HepG2 (cell line): ENCODE data around the gene SFT2D1. TPM values are rescaled to one million over a fixed set of nuclear protein-coding genes. Genes with fewer than 3 reads are reported as not detected.
"Not testable (repeated sequence)": the region's sequence is repeated elsewhere in the genome, so short reads cannot be mapped to it uniquely, and the experiment has no call there.

Experiments used
- ATAC-seq: fragments of 200-7000 bp; cut with Tn5 transposase; 3 replicates; pipeline ENCODE4 v1.9.1; 2020; ENCODE audit warnings: mild to moderate bottlenecking, moderate library complexity
- BruUV-seq: library from RNA; stranded (reverse); fragments of 400-500 nt; replicated peaks from 2 replicates; lab custom pipeline; 2021; lab: Mats Ljungman, UMichigan
- CTCF ChIA-PET: fragments of 300-600 bp; formaldehyde crosslinking; extraction: SDS; loops from one replicate; lab custom pipeline; 2021; ENCODE audit warnings: low total read pairs, inconsistent platforms, low intra/inter-chr PET ratio; lab: Yijun Ruan, JAX
- POLR2A ChIA-PET: fragments of 350-600 bp; sonication (Branson Sonifier 250); formaldehyde crosslinking; loops from one replicate; lab custom pipeline; 2020; ENCODE audit warnings: antibody characterized with exemption, inconsistent platforms; lab: Yijun Ruan, JAX
- DNase-seq: peaks from one replicate; pipeline ENCODE4 v3.0.0-alpha.2; 2015; ENCODE audit warnings: low spot score
- FAIRE-seq: peaks from 3 replicates; lab custom pipeline; 2011; peaks lifted over from hg19 to GRCh38; lab: Jason Lieb, UNC
- H2AFZ ChIP-seq: one replicate; pipeline ENCODE4 v1.6.1; 2011; ENCODE audit warnings: low read length, inconsistent platforms
- H3K27ac ChIP-seq: fragments of 300-600 bp; 3 replicates; pipeline ENCODE4 v1.8.0; 2011; ENCODE audit warnings: mixed run types, mild to moderate bottlenecking, mixed read lengths, low read length, inconsistent platforms; ENCODE audit not compliant: insufficient read depth; ENCODE audit errors: extremely low read length
- H3K27me3 ChIP-seq, 2 experiments: fragments of 200-600 bp in 1 of 2; 2 replicates in 1 of 2; 3 replicates in 1 of 2; pipeline versions ENCODE4 v1.6.0 to v1.8.0; 2011; ENCODE audit warnings: low read length in 2 of 2, mild to moderate bottlenecking in 2 of 2, moderate library complexity in 2 of 2, inconsistent platforms in 1 of 2; ENCODE audit not compliant: insufficient read depth in 2 of 2, control insufficient read depth in 1 of 2
- H3K36me3 ChIP-seq, 2 experiments: fragments of 200-600 bp in 1 of 2; replicated peaks in 1 of 2; 2 replicates in 1 of 2; 3 replicates in 1 of 2; pipeline versions ENCODE4 v1.5.1 to v1.8.0; 2011; ENCODE audit warnings: low read length in 2 of 2, inconsistent platforms in 1 of 2; ENCODE audit not compliant: insufficient read depth in 2 of 2, control insufficient read depth in 1 of 2
- H3K4me1 ChIP-seq: 2 replicates; pipeline ENCODE4 v1.5.1; 2012; ENCODE audit warnings: low read length, inconsistent platforms; ENCODE audit not compliant: insufficient read depth
- H3K4me2 ChIP-seq: 2 replicates; pipeline ENCODE4 v1.6.0; 2011; ENCODE audit warnings: low read depth, low read length, inconsistent platforms
- H3K4me3 ChIP-seq, 3 experiments: fragments of 200-600 bp in 1 of 3; sonication (generic), shearing (Covaris generic) in 1 of 3; replicated peaks in 1 of 3; 2 replicates each; pipeline ENCODE4 v1.5.1; 2011 to 2016; ENCODE audit warnings: low read length in 3 of 3, inconsistent platforms in 2 of 3, low read depth in 2 of 3, mild to moderate bottlenecking in 2 of 3, control low read depth in 1 of 3, mixed read lengths in 1 of 3; ENCODE audit not compliant: insufficient read depth in 1 of 3
- H3K79me2 ChIP-seq: one replicate; pipeline ENCODE4 v1.6.1; 2011; ENCODE audit warnings: low read length, inconsistent platforms; ENCODE audit not compliant: insufficient read depth
- H3K9ac ChIP-seq: 2 replicates; pipeline ENCODE4 v1.6.0; 2011; ENCODE audit warnings: mild to moderate bottlenecking, low read depth, low read length, inconsistent platforms; ENCODE audit not compliant: insufficient read depth
- H3K9me3 ChIP-seq: 2 replicates; pipeline ENCODE4 v1.5.1; 2012; ENCODE audit warnings: mild to moderate bottlenecking, low read length
- H4K20me1 ChIP-seq: 2 replicates; pipeline ENCODE4 v1.6.0; 2011; ENCODE audit warnings: inconsistent platforms, mild to moderate bottlenecking, low read length, moderate library complexity; ENCODE audit not compliant: insufficient read depth
- ARID2 ChIP-seq: sonication (generic); formaldehyde crosslinking; IDR thresholded peaks from 2 replicates; pipeline ENCODE4 v1.8.1; 2022; ENCODE audit warnings: mild to moderate bottlenecking, missing genetic modification reagents, borderline replicate concordance
- DPF2 ChIP-seq: sonication (generic); formaldehyde crosslinking; IDR thresholded peaks from 2 replicates; pipeline ENCODE4 v1.4.0; 2020; ENCODE audit warnings: mild to moderate bottlenecking, low read depth, missing genetic modification reagents, borderline replicate concordance
- GRHL1 ChIP-seq: sonication (generic); formaldehyde crosslinking; conservative IDR thresholded peaks from 2 replicates; pipeline ENCODE4 v1.8.0; 2022; ENCODE audit warnings: missing genetic modification reagents
- KLF12 ChIP-seq: sonication (generic); formaldehyde crosslinking; IDR thresholded peaks from 2 replicates; pipeline ENCODE4 v1.4.0; 2020; ENCODE audit warnings: missing genetic modification reagents, borderline replicate concordance
- SP2 ChIP-seq: sonication (generic); formaldehyde crosslinking; IDR thresholded peaks from 2 replicates; pipeline ENCODE4 v1.5.1; 2020; ENCODE audit warnings: mild to moderate bottlenecking, missing genetic modification reagents
- THAP7 ChIP-seq: sonication (generic); formaldehyde crosslinking; IDR thresholded peaks from 2 replicates; pipeline ENCODE4 v1.8.1; 2023; ENCODE audit warnings: mild to moderate bottlenecking, missing genetic modification reagents
- TOE1 ChIP-seq: sonication (generic); formaldehyde crosslinking; IDR thresholded peaks from 2 replicates; pipeline ENCODE4 v1.4.0; 2020; ENCODE audit warnings: mild to moderate bottlenecking, missing genetic modification reagents
- ZMYM4 ChIP-seq: sonication (generic); formaldehyde crosslinking; IDR thresholded peaks from 2 replicates; pipeline ENCODE4 v1.8.1; 2023; ENCODE audit warnings: mild to moderate bottlenecking, missing genetic modification reagents
- ZNF121 ChIP-seq: sonication (generic); formaldehyde crosslinking; IDR thresholded peaks from 2 replicates; pipeline ENCODE4 v1.5.0; 2020; ENCODE audit warnings: mild to moderate bottlenecking, missing genetic modification reagents
- ZNF3 ChIP-seq: IDR thresholded peaks from 2 replicates; pipeline ENCODE4 v1.7.0; 2017; ENCODE audit warnings: inconsistent platforms
- ZNF781 ChIP-seq: sonication (generic); formaldehyde crosslinking; IDR thresholded peaks from 2 replicates; pipeline ENCODE4 v1.5.1; 2020; ENCODE audit warnings: borderline replicate concordance, mild to moderate bottlenecking, missing genetic modification reagents; ENCODE audit errors: not compliant biosample characterization
- ZNF879 ChIP-seq: sonication (generic); formaldehyde crosslinking; IDR thresholded peaks from 2 replicates; pipeline ENCODE4 v1.8.1; 2023; ENCODE audit warnings: missing genetic modification reagents
- ZSCAN31 ChIP-seq: sonication (generic); formaldehyde crosslinking; IDR thresholded peaks from 2 replicates; pipeline ENCODE4 v1.5.0; 2020; ENCODE audit warnings: low read depth, mild to moderate bottlenecking, missing genetic modification reagents
- WGBS: methylation state at CpG from one replicate; pipeline ENCODE4 v1.1.6; 2017; ENCODE audit warnings: low lambda C conversion rate; 5-methylcytosine and 5-hydroxymethylcytosine counted together
- in situ Hi-C: cut with HindIII; loops from 2 replicates; pipeline ENCODE4 v1.10.0; 2017; ENCODE audit warnings: low pct_unique_long_range_greater_than_20kb; ENCODE audit not compliant: extremely low pct_ligation_motif_present
- intact Hi-C: fragments of 100-400 bp; cut with micrococcal nuclease; formaldehyde crosslinking; loops from one replicate; pipeline ENCODE4 v1.10.0; 2022; ENCODE audit not compliant: unreplicated experiment
- polyA plus RNA-seq, 8 experiments: library from polyadenylated mRNA; depleted of rRNA in 3 of 8; stranded (reverse) in 7 of 8; unstranded in 1 of 8; fragments of >200 nt; fragmentation: Illumina TruSeq in 4 of 8; extraction: Trizol in 4 of 8; gene quantifications; 2 replicates each; pipeline versions ENCODE4 v1.2.1 to v1.2.3, GENCODE V29; 2011 to 2016; ENCODE audit warnings: low read depth in 4 of 8, missing spikeins in 1 of 8, mixed read lengths in 1 of 8; ENCODE audit not compliant: insufficient read depth in 1 of 8
- total RNA-seq, 5 experiments: library from RNA; depleted of rRNA; stranded (reverse); fragments of >200 nt; fragmentation: Illumina TruSeq; extraction: Trizol; gene quantifications; 2 replicates each; pipeline ENCODE4 v1.2.3, GENCODE V29; 2016; ENCODE audit warnings: low read depth in 1 of 5
- TF ChIP-seq, protein P1 (sequence below): sonication (generic); formaldehyde crosslinking; IDR thresholded peaks from 2 replicates; pipeline ENCODE4 v1.8.0; 2022; ENCODE audit warnings: mild to moderate bottlenecking, missing genetic modification reagents, borderline replicate concordance

The SFT2D1 gene
- total and polyA plus RNA-seq, 2 of the 13 experiments (the other 11 are each of a cell fraction or from before 2014, with no cell fraction given), result 115 to 147 TPM

DNA sequence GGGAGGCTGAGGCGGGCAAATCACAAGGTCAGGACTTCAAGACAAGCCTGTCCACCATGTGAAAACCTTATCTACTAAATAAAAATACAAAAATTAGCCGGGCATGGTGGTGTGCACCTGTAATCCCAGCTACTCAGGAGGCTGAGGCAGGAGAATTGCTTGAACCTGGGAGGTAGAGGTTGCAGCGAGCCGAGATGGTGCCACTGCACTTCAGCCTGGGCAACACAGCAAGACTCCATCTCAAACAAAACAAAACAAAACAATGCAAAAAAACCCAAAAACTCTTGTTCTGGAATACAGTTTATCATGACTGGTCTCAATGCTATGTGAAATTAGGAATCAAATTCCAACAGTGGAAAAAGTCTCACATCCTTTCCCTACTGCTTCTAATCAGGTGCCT lies 20.1 kb upstream of the SFT2D1 start:
- in situ Hi-C loops, BruUV-seq, FAIRE-seq, H2AFZ ChIP-seq, H4K20me1 ChIP-seq, CTCF ChIA-PET, H3K79me2 ChIP-seq, H3K9ac ChIP-seq, H3K4me2 ChIP-seq, intact Hi-C loops, H3K9me3 ChIP-seq, ATAC-seq, H3K27me3 ChIP-seq, H3K4me3 ChIP-seq, DNase-seq: not testable (repeated sequence)
- peaks cover 32% of the 10 kb centered on the region for H3K4me1 ChIP-seq
- TF ChIP-seq ZNF121 (CRISPR knock-in tag) (peak; percentile 84), SP2 (CRISPR knock-in tag) (0 out of 2 replicates have a peak, but pooled peaks have one; percentile 17)
- WGBS, result 96% methylated on average over 4 of the region's 4 CpGs
- H3K27ac ChIP-seq, result peak overlapping the region; percentile 86
- POLR2A ChIA-PET, result interaction anchor here (1.1 to 3.7 kb wide), 5 partner anchors 17 to 37 kb away, joined by 3 to 48 read pairs (median 16); no protein-coding TSS in a partner anchor
- H3K36me3 ChIP-seq, result peaks cover 8 to 31% of the 10 kb centered on the region in 2 experiments

GRCh38 chr6:166361077-166361429 lies 18.7 kb upstream of the SFT2D1 start:
- Histone ChIP-seq H3K4me3 (peak overlapping the region; percentile 6 to 59 (median 32); a peak in 4 of 6 replicates), H3K4me1 (peaks cover 32% of the 10 kb centered on the region), H2AFZ (no peak overlapping the region), H4K20me1 (no peaks in the 10 kb centered on the region), H3K36me3 (peaks cover 7 to 22% of the 10 kb centered on the region in 2 experiments), H3K79me2 (no peaks in the 10 kb centered on the region), H3K4me2 (peak overlapping the region; percentile 88), H3K9me3 (no peaks in the 10 kb centered on the region), H3K27ac (peak overlapping the region; percentile 86), H3K9ac (peak overlapping the region; percentile 73), H3K27me3 (no peaks in the 10 kb centered on the region)
- ATAC-seq (peak; percentile 98), FAIRE-seq (peak; percentile 98), DNase-seq (peak; percentile 99)
- 0% methylated on average over 3 of the region's 3 CpGs for WGBS
- no TSS peak for BruUV-seq
- in situ Hi-C loops, result no loop called here
- CTCF ChIA-PET, result no interaction called here
- intact Hi-C loops, result loop anchor here (1.0 kb wide), 3 partner anchors 19 to 31 kb away; partner anchors contain the start of genes MPC1 and SFT2D1
- POLR2A ChIA-PET, result interaction anchor here (1.0 to 3.7 kb wide), 12 partner anchors 9 to 48 kb away, joined by 3 to 48 read pairs (median 6); partner anchors contain the start of gene SFT2D1
- TF ChIP-seq ZNF781 (CRISPR knock-in tag) (peak; percentile 87), ZMYM4 (CRISPR knock-in tag) (peak; percentile 95), ARID2 (CRISPR knock-in tag) (no peak; the same call in 1 of the 2 replicates), TOE1 (CRISPR knock-in tag) (peak; percentile 94; the same call in 1 of the 2 replicates), KLF12 (CRISPR knock-in tag) (peak; percentile 80), ZSCAN31 (peak; percentile 86), DPF2 (peak; percentile 88; the same call in 1 of the 2 replicates), ZNF3 (peak; percentile 58; the same call in 1 of the 2 replicates), THAP7 (CRISPR knock-in tag) (no peak), ZNF879 (CRISPR knock-in tag) (peak; percentile 83; the same call in 1 of the 2 replicates), GRHL1 (no peak)
- TF ChIP-seq, protein P1, sequence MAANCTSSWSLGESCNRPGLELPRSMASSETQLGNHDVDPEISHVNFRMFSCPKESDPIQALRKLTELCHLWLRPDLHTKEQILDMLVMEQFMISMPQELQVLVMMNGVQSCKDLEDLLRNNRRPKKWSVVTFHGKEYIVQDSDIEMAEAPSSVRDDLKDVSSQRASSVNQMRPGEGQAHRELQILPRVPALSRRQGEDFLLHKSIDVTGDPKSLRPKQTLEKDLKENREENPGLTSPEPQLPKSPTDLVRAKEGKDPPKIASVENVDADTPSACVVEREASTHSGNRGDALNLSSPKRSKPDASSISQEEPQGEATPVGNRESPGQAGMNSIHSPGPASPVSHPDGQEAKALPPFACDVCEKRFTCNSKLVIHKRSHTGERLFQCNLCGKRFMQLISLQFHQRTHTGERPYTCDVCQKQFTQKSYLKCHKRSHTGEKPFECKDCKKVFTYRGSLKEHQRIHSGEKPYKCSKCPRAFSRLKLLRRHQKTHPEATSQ (CRISPR knock-in tag), result peak; percentile 63; the same call in 1 of the 2 replicates
